Esophagus squamous epithelium (tissue), 5 donors: ENCODE results near the gene TNS1. TPM values are rescaled to one million over a fixed set of nuclear protein-coding genes. Genes with fewer than 3 reads are reported as not detected.

ENCODE experiments used
- DNase-seq: peaks from one replicate; lab custom pipeline; 2025; lab: John Stamatoyannopoulos, UW
- H3K27ac ChIP-seq, 4 donors: fragments of 200-600 bp; sonication (generic); one replicate each; pipeline ENCODE4 v1.5.1; 2016 to 2019; ENCODE audit warnings: mild to moderate bottlenecking in 1 of 4
- H3K27me3 ChIP-seq, 4 donors: fragments of 200-600 bp; sonication (generic); 1 replicate in 3 of 4; 2 replicates in 1 of 4; pipeline versions ENCODE4 v1.5.1 to v1.6.0; 2017 to 2021; ENCODE audit warnings: antibody characterized with exemption in 1 of 4
- H3K36me3 ChIP-seq, 3 donors: fragments of 200-600 bp; sonication (generic); one replicate each; pipeline ENCODE4 v1.5.1; 2016 to 2019
- H3K4me1 ChIP-seq, 3 donors: fragments of 200-600 bp; sonication (generic); one replicate each; pipeline ENCODE4 v1.5.1; 2017 to 2019
- H3K4me3 ChIP-seq, 4 donors: fragments of 200-600 bp; sonication (generic); 1 replicate in 3 of 4; 2 replicates in 1 of 4; pipeline ENCODE4 v1.5.1; 2016 to 2019; ENCODE audit warnings: mild to moderate bottlenecking in 2 of 4, moderate library complexity in 1 of 4
- H3K9me3 ChIP-seq, 3 donors: fragments of 200-600 bp; sonication (generic); one replicate each; pipeline ENCODE4 v1.5.1; 2016 to 2019
- CTCF ChIP-seq, 6 experiments: fragments of 450-650 bp in 4 of 6; fragments of 200-600 bp in 2 of 6; sonication (generic) in 2 of 6; IDR thresholded peaks; one replicate each; pipeline ENCODE4 v1.5.1; 2016 to 2019; ENCODE audit warnings: antibody characterized with exemption in 6 of 6, mild to moderate bottlenecking in 4 of 6, moderate library complexity in 4 of 6
- POLR2A ChIP-seq, 4 donors: fragments of 450-650 bp; IDR thresholded peaks; one replicate each; pipeline ENCODE4 v1.6.1; 2017; ENCODE audit warnings: antibody characterized with exemption in 4 of 4, mild to moderate bottlenecking in 4 of 4, moderate library complexity in 3 of 4
- WGBS, 2 donors: methylation state at CpG; one replicate each; pipeline ENCODE4 v1.1.5; 2018; 5-methylcytosine and 5-hydroxymethylcytosine counted together
- intact Hi-C: fragments of 100-400 bp; cut with DNase I; formaldehyde crosslinking; loops from one replicate; pipeline ENCODE4 v1.15.0; 2022
- small RNA-seq, 4 donors: library from RNA; depleted of rRNA; stranded (forward); fragments of <200 nt; gene quantifications; one replicate each; pipeline ENCODE3, GENCODE V24; 2016
- total RNA-seq, 4 donors: library from RNA; depleted of rRNA; stranded (reverse); fragments of >200 nt; gene quantifications; one replicate each; pipeline ENCODE4 v1.1.0, GENCODE V29; 2016
- donor health status: DM: yes; HTN: yes; CAD: no.

The TNS1 gene
- total RNA-seq, 4 donors from 2014 or later = 34.7 to 201 (median 59.2) TPM

GRCh38 chr2:217751952-217752351, 250.8 kb downstream of the TNS1 start:
- H3K27ac ChIP-seq = peak overlapping the region in 1 of 4 donors; percentile 10
- intact Hi-C loops = no loop called here

GRCh38 chr2:217751192-217751591, 251.6 kb downstream of the TNS1 start:
- DNase-seq = no peak
- H3K4me1 ChIP-seq = peaks cover 0 to 12% (median 12%) of the 10 kb centered on the region in 3 donors
- H3K4me3 ChIP-seq = no peak overlapping the region
- H3K27me3 ChIP-seq = no peaks in the 10 kb centered on the region
- 77 to 90% methylated on average over 4 to 6 of the region's 7 CpGs for WGBS, 2 donors
- H3K27ac ChIP-seq = no peak overlapping the region
- H3K9me3 ChIP-seq = no peaks in the 10 kb centered on the region
- no peaks in the 10 kb centered on the region for H3K36me3 ChIP-seq
- TF ChIP-seq CTCF (IDR thresholded peaks at IDR 0.05) (no peak), POLR2A (IDR thresholded peaks at IDR 0.05) (no peak)
- intact Hi-C loops = no loop called here

More at GRCh38 chr2:217751952-217752351, 250.8 kb downstream of the TNS1 start:
- Histone ChIP-seq H3K4me1 (peaks cover 0 to 20% (median 19%) of the 10 kb centered on the region in 3 donors), H3K4me3 (no peak overlapping the region), H3K36me3 (no peaks in the 10 kb centered on the region), H3K27me3 (peaks cover 0 to 3% (median 0%) of the 10 kb centered on the region in 4 donors), H3K9me3 (no peaks in the 10 kb centered on the region)
- DNase-seq = no peak
- 85 to 94% methylated on average over 1 of the region's 1 CpG for WGBS, 2 donors
- TF ChIP-seq POLR2A (IDR thresholded peaks at IDR 0.05) (no peak), CTCF (IDR thresholded peaks at IDR 0.05) (no peak)

Small RNAs within 50 kb of the gene (small RNA-seq; reads per million reads assigned to genes)
- 0 to 0.15 (median 0.04) reads per million in 4 donors for gene MIR6809

Other genes with a start within 250 kb of the TNS1 start
- not detected for gene RUFY4, start 66.3 kb upstream of the TNS1 start, total RNA-seq
- 10 to 100 TPM in 3 of 4 donors, 1 to 10 TPM in 1; 5.7 to 32.2 (median 19.1) TPM for gene CXCR2, start 123.0 kb upstream of the TNS1 start, total RNA-seq
- 1 to 10 TPM in 1 of 4 donors, not detected in 3; 1.3 TPM for gene CXCR1, start 164.0 kb upstream of the TNS1 start, total RNA-seq
- 100 to 1,000 TPM; 465 to 690 (median 542) TPM for gene ARPC2, start 214.2 kb upstream of the TNS1 start, total RNA-seq